Pancreas (tissue), 10 donors: ENCODE data around the gene RNF113A. TPM values are rescaled to one million over a fixed set of nuclear protein-coding genes. Genes with fewer than 3 reads are reported as not detected.
A peak's percentile ranks its signal among the peaks of the same experiment; 100 is the strongest.
"Not testable (repeated sequence)": the region's sequence is repeated elsewhere in the genome, so short reads cannot be mapped to it uniquely, and the experiment has no call there.

Experiments
- ATAC-seq, 4 donors: fragments of 200-7000 bp; cut with Tn5 transposase; one replicate each; pipeline versions ENCODE4 v1.8.0 to v1.9.1; 2020; ENCODE audit warnings: mild to moderate bottlenecking in 4 of 4, moderate library complexity in 4 of 4
- DNase-seq, 6 donors: peaks; one replicate each; pipeline ENCODE4 v3.0.0-alpha.2; 2020
- FAIRE-seq: peaks from 2 replicates; lab custom pipeline; 2012; peaks lifted over from hg19 to GRCh38; lab: Jason Lieb, UNC
- H3K27ac ChIP-seq, 4 donors: fragments of 200-600 bp; sonication (generic); 1 replicate in 3 of 4; 2 replicates in 1 of 4; pipeline versions ENCODE4 v1.5.0 to v1.8.0; 2020
- H3K27me3 ChIP-seq, 4 donors: fragments of 200-600 bp; one replicate each; pipeline ENCODE4 v1.8.0; 2021
- H3K36me3 ChIP-seq, 3 donors: fragments of 200-600 bp; sonication (generic) in 1 of 3; one replicate each; pipeline versions ENCODE4 v1.5.0 to v1.8.0; 2020 to 2021
- H3K4me1 ChIP-seq, 3 donors: fragments of 200-600 bp; one replicate each; pipeline ENCODE4 v1.8.0; 2021
- H3K4me3 ChIP-seq, 4 donors: fragments of 200-600 bp; sonication (generic) in 2 of 4; one replicate each; pipeline versions ENCODE4 v1.5.0 to v1.8.0; 2020 to 2021
- H3K9me3 ChIP-seq, 4 donors: fragments of 200-600 bp; one replicate each; pipeline ENCODE4 v1.8.0; 2021
- CTCF ChIP-seq, 4 donors: fragments of 200-600 bp; sonication (generic) in 3 of 4; IDR thresholded peaks; one replicate each; pipeline versions ENCODE4 v1.5.0 to v1.8.0; 2021; ENCODE audit warnings: antibody characterized with exemption in 4 of 4
- WGBS, 2 donors: extraction: QIAGEN DNeasy Blood & Tissue Kit; methylation state at CpG; one replicate each; pipeline ENCODE4 v1.1.7; 2013; 5-methylcytosine and 5-hydroxymethylcytosine counted together
- intact Hi-C, 3 donors: fragments of 100-400 bp; cut with DNase I; formaldehyde crosslinking; loops; one replicate each; pipeline versions ENCODE4 v1.11.1 to v1.14.2; 2022
- polyA plus RNA-seq, 2 donors: library from polyadenylated mRNA; stranded (reverse); fragments of 200-250 nt; gene quantifications; one replicate each; pipeline ENCODE4 v1.2.3, GENCODE V29; 2013
- total RNA-seq, 6 donors: library from RNA; stranded (reverse); fragmentation: NEBNext Ultra II Directional in 4 of 6; extraction: Animal tissue kit (Norgen Biotek cat#: 25700) in 4 of 6; gene quantifications; one replicate each; pipeline versions ENCODE4 v1.2.1 to v1.2.4, GENCODE V29; 2021 to 2023
- donor health status: healthy with polysubstance abuse.
- donor health status: DM: no; HTN: no; CAD: no; lungs with moderate emphysema.
- donor health status: DM: no; HTN: no; CAD: no.
- donor health status: control.
- donor health status: control.
- donor health status: Bipolar disorder and iron deficiency.
- donor health status: DM: yes; HTN: yes; CAD: no.
- donor health status: DM: no; HTN: no; CAD: no.
- donor health status: DM: no; HTN: no; CAD: no.
- donor health status: DM: yes; HTN: yes; CAD: no.

RNF113A gene
- total and polyA plus RNA-seq, 8 donors = 8.1 to 14.5 (median 9.8) TPM

GRCh38 chrX:119900976-119901375 lies 29.4 kb upstream of the RNF113A start:
- 53 to 78% methylated on average over 1 of the region's 1 CpG for WGBS, 2 donors
- DNase-seq (no peak), FAIRE-seq (no peak), ATAC-seq (no peak)
- no peaks in the 10 kb centered on the region for H3K36me3 ChIP-seq
- no peak for TF ChIP-seq CTCF (IDR thresholded peaks at IDR 0.05)
- H3K4me1 ChIP-seq = no peaks in the 10 kb centered on the region
- no peak overlapping the region for H3K4me3 ChIP-seq
- intact Hi-C loops = no loop called here
- no peaks in the 10 kb centered on the region for H3K27me3 ChIP-seq
- H3K27ac ChIP-seq = no peak overlapping the region
- H3K9me3 ChIP-seq = no peaks in the 10 kb centered on the region

- Histone ChIP-seq H3K4me3 (no peak overlapping the region), H3K27ac (no peak overlapping the region), H3K27me3 (no peaks in the 10 kb centered on the region), H3K36me3 (no peaks in the 10 kb centered on the region), H3K9me3 (no peaks in the 10 kb centered on the region), H3K4me1 (no peaks in the 10 kb centered on the region)
- intact Hi-C loops = no loop called here
- 7 to 8% methylated on average over 2 of the region's 2 CpGs for WGBS, 2 donors
- ATAC-seq (peak in 3 of 4 donors; percentile 24 to 59 (median 51)), FAIRE-seq (no peak), DNase-seq (no peak)
- no peak for TF ChIP-seq CTCF (IDR thresholded peaks at IDR 0.05)
Observed at GRCh38 chrX:119899125-119899524, 27.6 kb upstream of the RNF113A start.

GRCh38 chrX:119895843-119896326 lies 24.4 kb upstream of the RNF113A start, which contains the start of gene AKAP14:
AKAP14 (plus strand) TSS chrX:119895893; CDS start chrX:119903224, 7,331 bp downstream.
- WGBS, 2 donors = 60 to 66% methylated on average over 4 of the region's 4 CpGs
- H3K4me1 ChIP-seq = no peaks in the 10 kb centered on the region
- no peak within 1 kb of the TSS for H3K4me3 ChIP-seq
- DNase-seq = no peak
- no peaks in the 10 kb centered on the region for H3K9me3 ChIP-seq
- no peak for TF ChIP-seq CTCF (IDR thresholded peaks at IDR 0.05)
- no peak for ATAC-seq
- H3K36me3 ChIP-seq = no peaks in the 10 kb centered on the region
- FAIRE-seq = no peak
- H3K27ac ChIP-seq = no peak within 1 kb of the TSS
- H3K27me3 ChIP-seq = no peaks in the 10 kb centered on the region
- intact Hi-C loops = no loop called here

- intact Hi-C loops, H3K4me3 ChIP-seq, H3K9me3 ChIP-seq, ATAC-seq, H3K36me3 ChIP-seq, H3K27me3 ChIP-seq, FAIRE-seq, DNase-seq, H3K27ac ChIP-seq, H3K4me1 ChIP-seq: not testable (repeated sequence)
- 73 to 80% methylated on average over 16 of the region's 16 CpGs for WGBS, 2 donors
Observed at GRCh38 chrX:119891961-119892692, 20.6 kb upstream of the RNF113A start.

- H3K36me3 ChIP-seq, H3K4me1 ChIP-seq, ATAC-seq, H3K27ac ChIP-seq, H3K4me3 ChIP-seq, FAIRE-seq, intact Hi-C loops, H3K9me3 ChIP-seq, H3K27me3 ChIP-seq: not testable (repeated sequence)
- WGBS, 2 donors = 72 to 89% methylated on average over 21 to 28 of the region's 36 CpGs
- peak in 1 of 6 donors; percentile 41 for DNase-seq
Observed at GRCh38 chrX:119890626-119891025, 19.1 kb upstream of the RNF113A start.
